Esophagus squamous epithelium (tissue), 5 donors: ENCODE data around the gene DDX53. TPM values are rescaled to one million over a fixed set of nuclear protein-coding genes. Genes with fewer than 3 reads are reported as not detected.

Source experiments
- DNase-seq: peaks from one replicate; lab custom pipeline; 2025; lab: John Stamatoyannopoulos, UW
- H3K27ac ChIP-seq, 4 donors: fragments of 200-600 bp; sonication (generic); one replicate each; pipeline ENCODE4 v1.5.1; 2016 to 2019; ENCODE audit warnings: mild to moderate bottlenecking in 1 of 4
- H3K27me3 ChIP-seq, 4 donors: fragments of 200-600 bp; sonication (generic); 1 replicate in 3 of 4; 2 replicates in 1 of 4; pipeline versions ENCODE4 v1.5.1 to v1.6.0; 2017 to 2021; ENCODE audit warnings: antibody characterized with exemption in 1 of 4
- H3K36me3 ChIP-seq, 3 donors: fragments of 200-600 bp; sonication (generic); one replicate each; pipeline ENCODE4 v1.5.1; 2016 to 2019
- H3K4me1 ChIP-seq, 3 donors: fragments of 200-600 bp; sonication (generic); one replicate each; pipeline ENCODE4 v1.5.1; 2017 to 2019
- H3K4me3 ChIP-seq, 4 donors: fragments of 200-600 bp; sonication (generic); 1 replicate in 3 of 4; 2 replicates in 1 of 4; pipeline ENCODE4 v1.5.1; 2016 to 2019; ENCODE audit warnings: mild to moderate bottlenecking in 2 of 4, moderate library complexity in 1 of 4
- H3K9me3 ChIP-seq, 3 donors: fragments of 200-600 bp; sonication (generic); one replicate each; pipeline ENCODE4 v1.5.1; 2016 to 2019
- POLR2A ChIP-seq, 4 donors: fragments of 450-650 bp; IDR thresholded peaks; one replicate each; pipeline ENCODE4 v1.6.1; 2017; ENCODE audit warnings: antibody characterized with exemption in 4 of 4, mild to moderate bottlenecking in 4 of 4, moderate library complexity in 3 of 4
- WGBS, 2 donors: methylation state at CpG; one replicate each; pipeline ENCODE4 v1.1.5; 2018; 5-methylcytosine and 5-hydroxymethylcytosine counted together
- intact Hi-C: fragments of 100-400 bp; cut with DNase I; formaldehyde crosslinking; loops from one replicate; pipeline ENCODE4 v1.15.0; 2022
- total RNA-seq, 4 donors: library from RNA; depleted of rRNA; stranded (reverse); fragments of >200 nt; gene quantifications; one replicate each; pipeline ENCODE4 v1.1.0, GENCODE V29; 2016
- TF ChIP-seq, protein P1 (sequence below), 6 experiments: fragments of 450-650 bp in 4 of 6; fragments of 200-600 bp in 2 of 6; sonication (generic) in 2 of 6; IDR thresholded peaks; one replicate each; pipeline ENCODE4 v1.5.1; 2016 to 2019; ENCODE audit warnings: antibody characterized with exemption in 6 of 6, mild to moderate bottlenecking in 4 of 6, moderate library complexity in 4 of 6
- donor health status: DM: yes; HTN: yes; CAD: no.

The DDX53 gene
- total RNA-seq, 4 donors from 2014 or later = not detected

DNA sequence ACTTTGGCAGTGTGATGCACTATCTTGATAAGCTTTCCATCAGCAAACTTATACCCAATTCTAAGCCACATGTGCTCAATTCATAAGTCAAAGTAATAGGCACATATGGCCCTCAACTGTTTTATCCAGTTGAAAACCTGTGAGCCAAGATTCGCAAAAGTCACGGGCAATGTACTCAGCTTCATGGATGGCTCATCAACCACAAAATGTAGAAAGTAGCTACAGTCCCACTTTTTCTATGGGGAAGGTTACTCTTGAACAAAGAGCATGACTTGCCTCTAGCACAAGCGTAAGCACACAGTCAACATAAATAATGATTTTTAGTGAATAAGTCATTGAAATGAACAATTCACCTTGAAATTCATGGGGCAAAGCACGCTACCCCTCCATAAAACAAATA, 25.1 kb upstream of the DDX53 start:
- TF ChIP-seq POLR2A (IDR thresholded peaks at IDR 0.05) = no peak
- TF ChIP-seq, protein P1, sequence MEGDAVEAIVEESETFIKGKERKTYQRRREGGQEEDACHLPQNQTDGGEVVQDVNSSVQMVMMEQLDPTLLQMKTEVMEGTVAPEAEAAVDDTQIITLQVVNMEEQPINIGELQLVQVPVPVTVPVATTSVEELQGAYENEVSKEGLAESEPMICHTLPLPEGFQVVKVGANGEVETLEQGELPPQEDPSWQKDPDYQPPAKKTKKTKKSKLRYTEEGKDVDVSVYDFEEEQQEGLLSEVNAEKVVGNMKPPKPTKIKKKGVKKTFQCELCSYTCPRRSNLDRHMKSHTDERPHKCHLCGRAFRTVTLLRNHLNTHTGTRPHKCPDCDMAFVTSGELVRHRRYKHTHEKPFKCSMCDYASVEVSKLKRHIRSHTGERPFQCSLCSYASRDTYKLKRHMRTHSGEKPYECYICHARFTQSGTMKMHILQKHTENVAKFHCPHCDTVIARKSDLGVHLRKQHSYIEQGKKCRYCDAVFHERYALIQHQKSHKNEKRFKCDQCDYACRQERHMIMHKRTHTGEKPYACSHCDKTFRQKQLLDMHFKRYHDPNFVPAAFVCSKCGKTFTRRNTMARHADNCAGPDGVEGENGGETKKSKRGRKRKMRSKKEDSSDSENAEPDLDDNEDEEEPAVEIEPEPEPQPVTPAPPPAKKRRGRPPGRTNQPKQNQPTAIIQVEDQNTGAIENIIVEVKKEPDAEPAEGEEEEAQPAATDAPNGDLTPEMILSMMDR (IDR thresholded peaks at IDR 0.05) = no peak
- Histone ChIP-seq H3K36me3 (no peaks in the 10 kb centered on the region), H3K27me3 (no peaks in the 10 kb centered on the region), H3K4me3 (no peak overlapping the region), H3K9me3 (no peaks in the 10 kb centered on the region), H3K27ac (no peak overlapping the region), H3K4me1 (no peaks in the 10 kb centered on the region)
- intact Hi-C loops = no loop called here
- 84 to 86% methylated on average over 4 of the region's 4 CpGs for WGBS, 2 donors
- no peak for DNase-seq

DNA sequence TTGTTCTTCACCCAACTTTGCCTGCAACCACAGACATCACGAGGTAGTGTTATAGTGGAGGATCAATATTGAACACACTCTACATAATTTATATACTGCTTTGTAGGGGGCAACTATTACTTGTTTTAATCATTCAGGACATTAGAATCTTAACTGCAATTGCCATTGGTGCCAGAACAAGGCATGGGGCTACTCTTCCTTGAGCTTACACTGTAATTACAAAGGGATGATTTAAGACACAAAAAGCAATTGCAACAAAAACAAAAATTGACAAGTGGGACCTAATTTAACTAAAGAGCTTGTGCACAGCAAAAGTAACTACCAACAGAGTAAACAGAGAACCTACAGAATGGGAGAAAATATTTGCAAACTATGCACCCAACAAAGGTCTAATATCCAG, 24.0 kb upstream of the DDX53 start:
- TF ChIP-seq, protein P1 (IDR thresholded peaks at IDR 0.05) = no peak
- TF ChIP-seq POLR2A (IDR thresholded peaks at IDR 0.05) = no peak
- intact Hi-C loops = no loop called here
- WGBS, 2 donors = 50 to 55% methylated on average over 1 of the region's 1 CpG

DNA sequence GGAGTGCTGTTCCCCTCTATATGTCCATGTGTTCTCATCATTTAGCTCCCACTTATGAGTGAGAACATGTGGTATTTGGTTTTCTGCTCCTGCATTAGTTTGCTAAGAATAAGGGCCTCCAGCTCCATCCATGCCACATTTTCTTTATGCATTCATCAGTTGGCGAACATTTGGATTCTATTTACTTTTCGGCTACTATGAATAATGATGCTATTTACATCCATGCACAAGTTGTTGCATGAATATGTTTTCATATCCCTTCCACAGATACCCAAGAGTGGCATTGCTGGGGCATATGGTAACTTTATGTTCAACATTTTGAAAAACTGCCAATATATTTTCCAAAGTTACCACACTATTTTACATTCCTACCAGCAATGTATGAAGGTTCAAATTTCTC, 13.8 kb upstream of the DDX53 start:
- intact Hi-C loops = no loop called here
- H3K4me1 ChIP-seq = no peaks in the 10 kb centered on the region
- no peak for DNase-seq
- WGBS, 2 donors = 68 to 86% methylated on average over 2 of the region's 2 CpGs
- no peak overlapping the region for H3K4me3 ChIP-seq
- no peak overlapping the region for H3K27ac ChIP-seq
- TF ChIP-seq, protein P1 (IDR thresholded peaks at IDR 0.05) = no peak
- no peak for TF ChIP-seq POLR2A (IDR thresholded peaks at IDR 0.05)
- no peaks in the 10 kb centered on the region for H3K36me3 ChIP-seq
- no peaks in the 10 kb centered on the region for H3K27me3 ChIP-seq
- H3K9me3 ChIP-seq = no peaks in the 10 kb centered on the region

More for the DNA sequence above, 24.0 kb upstream of the DDX53 start:
- H3K9me3 ChIP-seq = no peaks in the 10 kb centered on the region
- no peak for DNase-seq
- no peaks in the 10 kb centered on the region for H3K4me1 ChIP-seq
- H3K27ac ChIP-seq = no peak overlapping the region
- no peak overlapping the region for H3K4me3 ChIP-seq
- H3K27me3 ChIP-seq = no peaks in the 10 kb centered on the region
- H3K36me3 ChIP-seq = no peaks in the 10 kb centered on the region

- no peak for TF ChIP-seq POLR2A (IDR thresholded peaks at IDR 0.05)
- TF ChIP-seq, protein P1 (IDR thresholded peaks at IDR 0.05) = no peak
- Histone ChIP-seq H3K27ac (no peak overlapping the region), H3K4me3 (no peak overlapping the region), H3K9me3 (no peaks in the 10 kb centered on the region), H3K27me3 (no peaks in the 10 kb centered on the region), H3K4me1 (no peaks in the 10 kb centered on the region), H3K36me3 (no peaks in the 10 kb centered on the region)
- WGBS, 2 donors = 69 to 82% methylated on average over 1 of the region's 1 CpG
- DNase-seq = no peak
- intact Hi-C loops = no loop called here
These were observed 12.3 kb upstream of the DDX53 start for GRCh38 chrX:22987452-22987851.

GRCh38 chrX:23003116-23003515, 3.4 kb downstream of the DDX53 start:
- no peak overlapping the region for H3K4me3 ChIP-seq
- H3K27me3 ChIP-seq = no peaks in the 10 kb centered on the region
- 44 to 72% methylated on average over 2 of the region's 2 CpGs for WGBS, 2 donors
- DNase-seq = no peak
- H3K36me3 ChIP-seq = no peaks in the 10 kb centered on the region
- no peaks in the 10 kb centered on the region for H3K4me1 ChIP-seq
- H3K9me3 ChIP-seq = no peaks in the 10 kb centered on the region
- H3K27ac ChIP-seq = no peak overlapping the region
- TF ChIP-seq, protein P1 (IDR thresholded peaks at IDR 0.05) = no peak
- no peak for TF ChIP-seq POLR2A (IDR thresholded peaks at IDR 0.05)
- intact Hi-C loops = no loop called here
